ENCODE results near the gene IFNAR2. TPM values are rescaled to one million over a fixed set of nuclear protein-coding genes. Genes with fewer than 3 reads are reported as not detected.
A peak's percentile ranks its signal among the peaks of the same experiment; 100 is the strongest.

Gene IFNAR2
- total and polyA plus RNA-seq, 12 donors, result 3.3 to 29.7 (median 14.5) TPM

DNA sequence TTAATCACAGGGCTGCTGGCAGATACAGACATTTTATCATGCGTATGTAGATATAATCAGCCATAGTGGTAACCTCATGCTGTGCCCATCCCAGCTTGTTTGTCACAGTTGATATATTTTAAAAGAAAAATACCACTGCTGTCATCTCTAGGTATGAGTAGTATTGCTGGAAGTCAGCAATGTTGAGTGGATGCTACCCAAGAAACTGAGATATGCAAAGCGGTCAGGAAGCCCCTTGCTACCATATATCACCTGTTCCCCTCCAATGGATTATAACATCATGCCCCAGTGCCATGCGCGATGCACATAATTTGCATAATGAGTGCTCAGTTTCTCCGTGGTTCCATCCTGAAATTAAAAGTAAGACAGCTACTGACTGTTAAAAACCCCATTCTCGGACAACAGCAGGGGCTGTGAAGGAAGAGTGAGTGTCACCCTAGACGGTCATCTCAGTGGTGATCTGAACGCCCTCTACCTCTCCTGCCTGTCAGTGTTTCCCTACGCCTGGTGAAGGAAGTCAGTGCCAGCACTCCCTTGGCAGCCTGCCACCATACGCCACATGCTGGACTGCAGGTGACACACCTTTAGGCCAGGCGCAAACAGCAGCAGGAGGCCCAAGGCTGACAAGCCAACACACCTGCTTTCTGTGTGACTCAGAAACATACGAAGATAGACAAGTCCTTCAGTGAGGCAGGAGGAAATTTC, 39.2 kb downstream of the IFNAR2 start:
- peak overlapping the region in 1 of 5 donors; percentile 27 for H3K27ac ChIP-seq
- 76 to 84% (median 80%) methylated on average over 12 of the region's 12 CpGs for WGBS, 4 donors
- TF ChIP-seq POLR2A (IDR thresholded peaks at IDR 0.05), result no peak
- TF ChIP-seq, protein P1, sequence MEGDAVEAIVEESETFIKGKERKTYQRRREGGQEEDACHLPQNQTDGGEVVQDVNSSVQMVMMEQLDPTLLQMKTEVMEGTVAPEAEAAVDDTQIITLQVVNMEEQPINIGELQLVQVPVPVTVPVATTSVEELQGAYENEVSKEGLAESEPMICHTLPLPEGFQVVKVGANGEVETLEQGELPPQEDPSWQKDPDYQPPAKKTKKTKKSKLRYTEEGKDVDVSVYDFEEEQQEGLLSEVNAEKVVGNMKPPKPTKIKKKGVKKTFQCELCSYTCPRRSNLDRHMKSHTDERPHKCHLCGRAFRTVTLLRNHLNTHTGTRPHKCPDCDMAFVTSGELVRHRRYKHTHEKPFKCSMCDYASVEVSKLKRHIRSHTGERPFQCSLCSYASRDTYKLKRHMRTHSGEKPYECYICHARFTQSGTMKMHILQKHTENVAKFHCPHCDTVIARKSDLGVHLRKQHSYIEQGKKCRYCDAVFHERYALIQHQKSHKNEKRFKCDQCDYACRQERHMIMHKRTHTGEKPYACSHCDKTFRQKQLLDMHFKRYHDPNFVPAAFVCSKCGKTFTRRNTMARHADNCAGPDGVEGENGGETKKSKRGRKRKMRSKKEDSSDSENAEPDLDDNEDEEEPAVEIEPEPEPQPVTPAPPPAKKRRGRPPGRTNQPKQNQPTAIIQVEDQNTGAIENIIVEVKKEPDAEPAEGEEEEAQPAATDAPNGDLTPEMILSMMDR (IDR thresholded peaks at IDR 0.05), result no peak
- no peaks in the 10 kb centered on the region for H3K9me3 ChIP-seq (replicated peaks in 1 of 3)
- H3K27me3 ChIP-seq, result no peaks in the 10 kb centered on the region
- peak in 1 of 7 donors; percentile 76 for DNase-seq
- H3K4me3 ChIP-seq, result no peak overlapping the region
- intact Hi-C loops (cut with DNase I), result no loop called here
- H3K4me1 ChIP-seq (replicated peaks in 1 of 2), result peaks cover 0 to 14% of the 10 kb centered on the region in 2 donors
- H3K36me3 ChIP-seq (replicated peaks in 1 of 2), result peaks cover 0 to 6% of the 10 kb centered on the region in 2 donors

DNA sequence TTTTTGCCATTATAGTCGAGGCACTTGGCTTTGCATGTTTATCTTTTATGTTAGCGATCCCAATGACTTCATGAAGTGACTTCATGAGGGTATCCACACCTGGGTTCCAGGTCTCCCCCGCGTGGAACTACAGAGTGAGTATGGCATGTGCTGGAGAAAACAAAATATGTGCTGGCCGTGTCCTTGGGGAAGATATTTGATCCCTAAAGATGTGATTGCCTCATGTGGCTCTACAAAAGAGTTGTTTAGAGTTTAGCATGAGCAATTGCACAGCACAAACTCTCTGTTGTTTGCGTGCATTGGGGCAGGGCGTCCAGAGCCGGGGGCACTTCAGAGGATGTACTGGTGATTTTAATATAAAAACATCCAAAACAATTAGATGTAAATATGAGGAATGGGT, 41.2 kb downstream of the IFNAR2 start:
- Histone ChIP-seq H3K27ac (no peak overlapping the region), H3K4me1 (replicated peaks in 1 of 2) (peaks cover 0 to 9% of the 10 kb centered on the region in 2 donors), H3K4me3 (no peak overlapping the region), H3K27me3 (no peaks in the 10 kb centered on the region), H3K9me3 (replicated peaks in 1 of 3) (no peaks in the 10 kb centered on the region), H3K36me3 (replicated peaks in 1 of 2) (peaks cover 0 to 6% of the 10 kb centered on the region in 2 donors)
- 89 to 94% (median 92%) methylated on average over 7 to 8 of the region's 8 CpGs for WGBS, 4 donors
- TF ChIP-seq, protein P1 (IDR thresholded peaks at IDR 0.05), result no peak
- TF ChIP-seq POLR2A (IDR thresholded peaks at IDR 0.05), result no peak
- no peak for DNase-seq
- intact Hi-C loops (cut with DNase I), result no loop called here

DNA sequence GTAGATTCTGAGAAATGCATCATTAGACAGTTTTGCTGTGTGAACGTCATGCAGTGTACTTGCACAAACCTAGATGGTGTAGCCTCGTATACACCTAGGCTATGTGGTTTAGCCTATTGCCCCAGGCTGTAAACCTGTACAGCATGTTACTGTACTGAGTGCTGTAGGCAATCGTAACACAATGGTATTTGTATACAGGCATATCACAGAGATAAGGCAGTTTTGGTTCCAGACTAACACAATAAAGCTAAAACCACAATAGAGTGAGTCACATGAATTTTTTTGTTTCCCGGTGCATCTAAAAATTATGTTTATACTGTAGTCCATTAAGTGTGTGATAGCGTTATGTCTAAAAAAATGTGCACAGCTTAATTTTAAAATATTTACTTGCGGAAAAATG, 43.3 kb downstream of the IFNAR2 start:
- Histone ChIP-seq H3K27me3 (no peaks in the 10 kb centered on the region), H3K36me3 (replicated peaks in 1 of 2) (peaks cover 0 to 6% of the 10 kb centered on the region in 2 donors), H3K9me3 (replicated peaks in 1 of 3) (no peaks in the 10 kb centered on the region), H3K27ac (no peak overlapping the region), H3K4me1 (replicated peaks in 1 of 2) (no peaks in the 10 kb centered on the region), H3K4me3 (no peak overlapping the region)
- intact Hi-C loops (cut with DNase I), result no loop called here
- WGBS, 4 donors, result 94 to 97% (median 95%) methylated on average over 6 of the region's 6 CpGs
- no peak for TF ChIP-seq POLR2A (IDR thresholded peaks at IDR 0.05)
- TF ChIP-seq, protein P1 (IDR thresholded peaks at IDR 0.05), result no peak
- DNase-seq, result no peak

DNA sequence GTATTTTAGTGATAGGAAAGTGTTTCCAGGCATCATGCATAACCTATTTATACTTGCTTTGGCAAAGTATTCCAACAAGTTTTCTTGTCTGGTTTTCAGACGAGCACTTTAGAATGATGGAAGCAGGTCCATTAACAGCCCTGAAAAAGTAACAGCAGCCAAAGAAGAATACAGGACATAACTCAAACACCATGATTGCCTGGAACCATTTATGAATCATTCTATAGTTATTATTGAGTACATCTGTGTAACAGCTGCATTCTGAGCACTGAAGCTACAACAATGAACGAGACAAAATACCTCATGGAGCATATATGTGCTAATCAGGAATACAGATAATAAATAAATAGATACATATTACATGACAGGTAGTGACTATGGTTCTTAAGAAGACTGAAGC, 49.0 kb downstream of the IFNAR2 start:
- WGBS, 4 donors, result 93 to 98% (median 94%) methylated on average over 2 of the region's 2 CpGs
- H3K9me3 ChIP-seq (replicated peaks in 1 of 3), result no peaks in the 10 kb centered on the region
- no peaks in the 10 kb centered on the region for H3K4me1 ChIP-seq (replicated peaks in 1 of 2)
- H3K27me3 ChIP-seq, result no peaks in the 10 kb centered on the region
- DNase-seq, result no peak
- H3K36me3 ChIP-seq (replicated peaks in 1 of 2), result peaks cover 0 to 30% of the 10 kb centered on the region in 2 donors
- intact Hi-C loops (cut with DNase I), result no loop called here
- H3K27ac ChIP-seq, result no peak overlapping the region
- no peak overlapping the region for H3K4me3 ChIP-seq
- TF ChIP-seq, protein P1 (IDR thresholded peaks at IDR 0.05), result no peak
- no peak for TF ChIP-seq POLR2A (IDR thresholded peaks at IDR 0.05)

Measured in adrenal gland (tissue), 12 donors.